ENCODE measurements around the gene MVB12B. TPM values are rescaled to one million over a fixed set of nuclear protein-coding genes. Genes with fewer than 3 reads are reported as not detected.

MVB12B gene
- total RNA-seq, 1 experiment from 2014 or later, result 5.8 TPM

GRCh38 chr9:126343271-126343700 lies 16.7 kb downstream of the MVB12B start:
- Histone ChIP-seq H2BK120ac (ENCODE audit: low read depth, low read length, poor library complexity, severe bottlenecking) (no peak overlapping the region), H3T11ph (ENCODE audit: low read length) (no peak overlapping the region), H3K27ac (ENCODE audit: insufficient read length, low read depth, low read length) (no peak overlapping the region), H3K79me1 (ENCODE audit: insufficient read depth, low read depth, low read length, poor library complexity, severe bottlenecking) (no peaks in the 10 kb centered on the region), H3K23ac (ENCODE audit: insufficient read length, low read depth, low read length) (no peak overlapping the region), H2BK12ac (ENCODE audit: insufficient read length, low read depth, low read length) (no peak overlapping the region), H4K5ac (ENCODE audit: insufficient read length, low read depth, low read length) (no peak overlapping the region), H2AFZ (ENCODE audit: low read length) (no peak overlapping the region), H2BK5ac (ENCODE audit: insufficient read length, low read length) (no peak overlapping the region), H3K14ac (ENCODE audit: insufficient read depth, low read length) (no peak overlapping the region), H2BK20ac (ENCODE audit: low read depth, low read length, poor library complexity, severe bottlenecking) (no peak overlapping the region), H3K23me2 (ENCODE audit: insufficient read length, low read depth, low read length, poor library complexity, severe bottlenecking) (peaks cover 3% of the 10 kb centered on the region), H2BK15ac (ENCODE audit: low read depth, low read length) (no peak overlapping the region), H4K91ac (ENCODE audit: insufficient read length, low read depth, low read length) (no peak overlapping the region), H3K9ac (ENCODE audit: extremely low read depth, insufficient read length, low read length) (no peak overlapping the region), H3K4ac (ENCODE audit: low read depth, low read length) (no peak overlapping the region), H3K9me3 (ENCODE audit: control insufficient read depth, low read depth, low read length) (no peaks in the 10 kb centered on the region), H3K56ac (ENCODE audit: insufficient read length, low read depth, low read length) (no peak overlapping the region), H3K4me2 (ENCODE audit: insufficient read depth, insufficient read length, low read length) (no peak overlapping the region), H4K8ac (replicated peaks; ENCODE audit: insufficient read length, low read depth, low read length) (no peak overlapping the region), H3K27me3 (ENCODE audit: insufficient read depth, low read length) (no peaks in the 10 kb centered on the region), H3K18ac (ENCODE audit: insufficient read length, low read depth, low read length) (no peak overlapping the region), H4K20me1 (ENCODE audit: control insufficient read depth, insufficient read depth, insufficient read length) (no peaks in the 10 kb centered on the region), H3K79me2 (ENCODE audit: insufficient read depth, low read length) (no peaks in the 10 kb centered on the region), H3K4me1 (ENCODE audit: insufficient read depth, low read length) (peaks cover 10% of the 10 kb centered on the region; the same call in 1 of the 2 replicates), H2AK5ac (ENCODE audit: insufficient read length, low read length) (no peak overlapping the region)
- H3K4me1 Mint-ChIP-seq, result peaks cover 42 to 47% of the 10 kb centered on the region in 2 experiments
- H3K27me3 Mint-ChIP-seq (ENCODE audit: low read depth), result no peaks in the 10 kb centered on the region; the same call in 1 of the 2 replicates
- H3K36me3 Mint-ChIP-seq (ENCODE audit: insufficient read depth in 1 of 3, low read depth in 3 of 3), result peaks cover 0 to 12% (median 0%) of the 10 kb centered on the region in 3 experiments; a peak in 3 of 7 replicates
- TF ChIP-seq CTCF (conservative IDR thresholded peaks at IDR 0.05), result no peak
- WGBS (ENCODE audit: extremely low coverage, insufficient read length, low lambda C conversion rate), result no CpG with 5 or more reads among the region's 6 CpGs
- no peak overlapping the region for H3K27ac Mint-ChIP-seq
- H3K9me3 Mint-ChIP-seq, result no peaks in the 10 kb centered on the region
- DNase-seq, result no peak
- no peak overlapping the region for H3K4me3 Mint-ChIP-seq
